GM18508 (cell line): ENCODE results near the gene CLDN5.

Source experiments
- ATAC-seq: cut with Tn5 transposase; IDR thresholded peaks from one replicate; pipeline ENCODE4 v1.9.1; 2021; ENCODE audit warnings: moderate number of reproducible peaks; ENCODE audit not compliant: insufficient read depth, unreplicated experiment

Gene CLDN5, protein sequence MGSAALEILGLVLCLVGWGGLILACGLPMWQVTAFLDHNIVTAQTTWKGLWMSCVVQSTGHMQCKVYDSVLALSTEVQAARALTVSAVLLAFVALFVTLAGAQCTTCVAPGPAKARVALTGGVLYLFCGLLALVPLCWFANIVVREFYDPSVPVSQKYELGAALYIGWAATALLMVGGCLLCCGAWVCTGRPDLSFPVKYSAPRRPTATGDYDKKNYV

DNA sequence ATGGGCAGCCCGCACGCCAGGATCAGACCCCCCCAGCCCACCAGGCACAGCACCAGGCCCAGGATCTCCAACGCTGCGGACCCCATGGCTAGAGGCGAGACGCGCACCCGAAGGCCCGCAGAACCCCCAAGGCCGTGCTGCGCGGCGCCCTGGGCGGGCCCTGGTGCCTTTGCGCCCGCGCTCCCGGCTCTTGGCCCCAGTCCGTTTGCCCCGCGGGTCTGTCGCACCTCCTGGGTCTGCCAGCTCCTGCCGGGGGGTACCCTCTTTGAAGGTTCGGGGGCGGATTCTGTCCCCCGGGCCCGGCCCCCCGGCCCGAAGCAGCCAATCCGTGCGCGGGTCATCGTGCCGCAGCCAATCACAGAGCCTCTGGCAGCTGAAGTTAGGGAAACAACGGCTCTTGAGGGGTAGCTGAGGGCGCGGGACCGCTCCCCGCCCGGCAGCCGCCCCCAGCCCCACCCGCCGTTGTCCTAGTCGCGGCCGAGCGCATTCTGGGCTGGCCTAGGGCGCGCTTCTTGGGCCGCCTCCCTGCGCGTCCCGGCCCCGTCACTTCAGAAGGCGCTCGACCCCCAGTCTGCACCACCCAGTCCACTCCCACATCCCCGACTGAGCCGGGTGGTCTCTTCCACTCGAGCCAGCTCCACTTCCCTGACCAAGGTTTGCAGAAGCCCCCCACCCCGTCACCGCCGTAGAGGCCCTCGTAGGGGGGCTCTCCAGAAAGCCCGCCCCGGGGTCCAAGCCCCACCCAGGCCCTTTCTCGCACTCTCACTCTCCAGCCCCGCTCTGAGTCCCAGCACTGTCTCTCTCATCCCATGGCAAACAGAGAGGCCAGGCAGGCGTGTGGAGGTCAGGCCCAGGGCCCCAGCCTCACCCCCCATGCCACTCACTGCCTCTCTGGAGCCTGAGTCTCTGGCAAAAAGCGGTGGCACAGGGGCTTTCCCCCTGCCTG, at the start of gene CLDN5:
TSS of gene CLDN5 (minus strand) at position 241 of the 946 bp plus-strand sequence. CDS start at position 86, 155 bp downstream.
- no peak for ATAC-seq

DNA sequence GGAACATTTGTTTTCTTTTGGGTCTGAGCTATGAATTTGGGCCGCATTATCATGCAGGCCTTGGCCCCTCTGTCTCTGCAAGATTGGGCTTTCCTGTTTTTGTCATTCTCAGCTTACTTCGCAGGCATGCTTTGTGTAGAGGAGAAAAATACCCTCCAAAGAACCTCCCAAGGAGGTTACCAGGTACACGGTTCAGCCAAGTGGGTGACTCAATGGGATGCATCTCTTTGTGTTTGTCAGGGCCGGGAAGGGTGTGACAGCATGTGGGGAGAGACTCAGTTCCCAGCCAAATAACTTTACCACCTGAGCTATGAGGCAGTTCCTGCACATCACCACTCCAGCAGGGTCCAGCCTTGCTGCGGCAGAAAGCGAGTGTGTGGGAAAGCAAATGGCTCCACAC, 47.8 kb upstream of the CLDN5 start:
- no peak for ATAC-seq

DNA sequence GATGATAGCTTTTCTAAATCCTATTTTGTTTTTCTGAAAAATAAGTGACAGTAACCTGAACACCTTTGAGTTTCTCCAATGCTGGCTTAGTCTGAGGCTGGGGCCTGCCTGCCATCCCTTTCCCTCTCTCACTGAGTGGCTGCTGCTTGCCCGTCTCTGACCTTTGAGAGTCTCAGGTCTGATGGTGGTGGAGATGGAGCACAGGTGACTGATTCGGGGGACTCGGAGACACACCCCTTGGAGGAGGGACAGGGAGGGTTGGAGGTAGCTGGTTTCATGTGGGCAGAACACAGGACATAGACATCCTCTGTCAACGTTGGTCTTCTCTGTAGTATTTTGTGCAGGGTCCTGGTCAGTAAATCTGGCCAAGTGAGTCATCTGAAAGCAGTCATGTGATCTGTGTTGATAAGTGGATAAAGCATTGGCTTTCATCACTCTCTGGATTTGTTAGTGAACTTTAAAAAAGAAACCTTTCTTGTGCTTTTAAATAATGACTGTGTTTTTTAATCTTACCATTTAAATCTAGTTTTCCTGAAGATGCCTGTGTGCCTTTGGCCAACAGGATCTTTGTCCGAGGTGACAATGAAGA, 47.1 kb upstream of the CLDN5 start:
- no peak for ATAC-seq

DNA sequence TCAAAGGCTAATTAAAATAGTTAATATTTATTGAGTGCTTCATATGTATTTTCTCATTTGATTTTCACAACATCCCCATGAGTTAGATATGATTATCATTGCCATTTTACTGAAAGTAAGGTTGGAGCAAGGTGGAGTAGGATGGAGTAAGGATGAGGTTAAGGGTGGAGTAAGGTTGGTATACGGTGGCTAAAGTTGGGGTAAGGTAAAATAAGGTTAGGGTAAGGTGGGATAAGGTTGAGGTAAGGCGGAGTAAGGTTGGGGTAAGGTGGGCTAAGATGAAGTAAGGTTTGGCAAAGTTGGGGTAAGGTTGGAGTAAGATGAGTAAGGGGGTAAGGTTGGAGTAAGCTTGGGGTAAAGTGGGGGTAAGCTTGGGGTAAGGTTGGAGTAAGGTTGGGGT, 45.8 kb upstream of the CLDN5 start:
- no peak for ATAC-seq

DNA sequence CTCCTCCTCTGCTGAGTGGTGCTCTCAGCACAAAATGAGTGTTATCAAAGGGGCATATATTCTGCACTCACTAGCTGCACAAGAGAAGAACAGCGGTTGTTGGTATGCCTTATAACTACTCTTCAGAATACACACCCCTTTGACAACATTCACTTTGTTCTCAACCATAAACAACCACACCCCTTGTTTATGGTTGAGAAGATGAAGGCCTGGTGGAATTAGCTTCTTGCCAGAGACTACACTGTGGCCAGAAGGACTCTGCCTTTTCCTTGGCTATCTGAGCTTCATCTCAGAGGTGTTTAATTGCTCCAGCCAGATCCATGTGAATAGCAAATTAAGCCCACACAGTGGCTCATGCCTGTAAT, 45.0 kb upstream of the CLDN5 start:
- no peak for ATAC-seq

DNA sequence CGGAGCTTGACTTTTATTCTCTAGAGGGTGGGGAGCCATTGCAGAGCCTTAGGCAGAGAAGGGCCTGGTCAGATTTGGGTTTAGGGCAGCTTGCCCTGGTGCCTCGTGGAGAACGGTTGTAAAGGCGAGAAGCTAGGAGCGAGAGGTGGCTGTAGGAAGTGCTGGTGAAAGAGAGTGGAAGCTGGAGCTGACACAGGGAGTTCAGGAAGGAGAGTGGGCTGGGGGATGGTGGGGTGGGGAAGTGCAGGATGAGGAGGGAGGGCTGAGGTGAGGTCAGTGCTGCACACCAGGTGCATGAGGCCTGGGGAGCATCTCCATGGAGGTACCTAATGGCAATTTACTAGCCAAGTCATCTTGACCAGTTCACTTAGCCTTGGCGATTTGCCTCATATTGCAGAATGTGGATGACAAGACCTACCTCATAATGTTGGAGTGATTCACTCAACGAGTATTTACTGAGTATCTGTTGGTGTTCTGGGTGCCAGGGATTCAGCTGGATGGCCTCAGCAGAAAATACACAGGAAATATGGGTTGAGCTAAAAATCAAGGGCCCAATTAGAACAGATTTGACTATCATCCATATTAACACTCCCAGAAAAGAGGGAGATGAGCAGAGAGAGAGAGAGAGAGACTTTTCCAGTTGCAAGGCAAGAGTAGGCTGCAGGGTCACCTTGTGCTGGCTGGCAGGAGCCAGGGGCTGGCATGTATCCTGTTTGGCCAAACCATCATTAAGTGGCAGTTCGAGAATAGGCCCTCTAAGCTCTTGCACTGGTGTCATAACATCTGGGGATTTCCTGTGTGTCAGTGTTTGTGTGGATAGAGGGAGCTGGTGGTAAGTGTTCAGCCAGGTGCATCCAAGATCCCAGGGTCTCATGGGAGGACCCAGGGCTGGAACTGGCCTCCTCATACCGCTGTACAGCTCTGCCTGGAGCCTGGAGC, 44.4 kb upstream of the CLDN5 start:
- ATAC-seq = no peak

DNA sequence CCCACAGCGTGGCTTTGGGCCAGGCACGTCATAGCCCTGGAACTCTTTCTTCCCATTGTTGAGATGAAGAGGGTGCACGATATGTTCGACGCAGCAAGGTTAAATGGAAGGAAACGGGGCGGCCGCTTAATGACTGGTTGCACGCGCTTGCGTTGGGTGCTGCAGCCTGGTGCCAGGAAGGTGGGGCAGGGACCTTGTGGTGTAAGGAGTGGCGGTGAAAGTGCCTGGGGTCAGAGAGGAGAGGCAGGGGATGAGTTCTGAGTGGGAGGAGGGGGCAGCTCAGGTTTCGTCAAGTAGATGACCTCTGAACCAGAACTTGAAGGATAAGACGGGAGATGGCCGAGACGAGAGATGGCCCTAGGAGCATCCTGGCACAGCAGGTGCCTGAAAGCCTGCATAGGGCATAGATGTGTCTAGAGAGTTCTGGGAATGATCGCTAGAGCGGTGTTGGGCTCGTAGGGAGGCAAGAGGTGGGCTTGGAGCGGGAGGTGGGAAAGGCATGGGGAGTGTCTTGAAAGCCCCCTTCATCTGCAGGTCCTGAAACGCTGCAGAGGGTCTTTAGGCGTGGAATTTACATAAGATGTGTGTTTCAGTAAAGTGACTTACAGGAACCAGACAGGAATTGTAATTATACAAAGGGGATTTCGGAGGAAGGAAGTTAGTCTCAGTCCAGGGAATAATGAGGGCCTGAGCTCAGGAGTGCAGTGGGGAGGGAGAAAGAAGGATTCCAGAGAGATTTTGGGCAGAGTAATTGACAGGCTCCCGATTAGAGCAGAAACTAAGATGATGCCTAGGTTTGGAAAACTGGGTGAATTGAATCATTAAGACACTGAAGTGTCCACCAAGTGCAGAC, 43.2 kb upstream of the CLDN5 start:
- ATAC-seq = no peak

DNA sequence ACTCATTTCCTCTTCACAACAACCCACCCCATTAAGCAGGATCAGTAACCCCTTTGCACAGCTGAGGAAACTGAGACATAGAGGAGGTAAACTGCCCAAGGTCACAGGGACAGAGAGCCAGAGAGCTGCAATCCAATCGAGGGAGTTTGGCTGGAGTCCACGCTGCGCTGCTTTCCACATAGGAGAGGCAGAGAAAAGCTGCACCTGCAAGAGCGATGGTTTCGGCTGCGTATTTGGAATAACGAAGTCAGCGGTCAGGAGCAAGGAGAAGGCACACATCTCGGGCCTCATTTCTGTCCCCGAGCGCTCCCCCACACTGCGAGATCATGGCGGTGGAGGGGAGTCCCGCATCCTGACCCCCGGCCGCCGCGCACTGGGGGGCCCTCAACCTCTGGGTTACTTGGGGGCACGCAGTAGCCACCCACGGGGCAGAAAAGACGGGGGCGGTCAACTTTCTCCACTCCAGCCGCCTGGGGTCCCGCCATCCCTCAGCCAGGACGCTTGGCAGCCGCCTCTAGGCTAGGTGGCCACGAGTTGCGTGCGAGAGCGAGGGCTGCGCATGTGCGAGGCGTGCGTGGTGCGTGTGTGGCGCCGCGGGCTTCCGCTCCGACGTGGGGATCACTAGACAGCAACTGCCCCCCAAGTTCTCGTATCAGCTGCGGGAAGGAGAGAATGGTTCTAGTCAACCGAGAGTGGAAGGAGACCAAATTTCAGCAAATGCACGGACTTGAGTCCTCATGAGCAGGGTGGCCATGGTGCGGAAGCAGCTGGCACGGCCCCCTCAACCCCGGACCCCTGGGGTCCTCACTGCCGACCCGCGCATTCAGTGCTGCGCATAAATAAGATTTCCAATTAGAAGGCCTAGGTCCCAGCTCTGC, 42.3 kb upstream of the CLDN5 start:
- no peak for ATAC-seq

DNA sequence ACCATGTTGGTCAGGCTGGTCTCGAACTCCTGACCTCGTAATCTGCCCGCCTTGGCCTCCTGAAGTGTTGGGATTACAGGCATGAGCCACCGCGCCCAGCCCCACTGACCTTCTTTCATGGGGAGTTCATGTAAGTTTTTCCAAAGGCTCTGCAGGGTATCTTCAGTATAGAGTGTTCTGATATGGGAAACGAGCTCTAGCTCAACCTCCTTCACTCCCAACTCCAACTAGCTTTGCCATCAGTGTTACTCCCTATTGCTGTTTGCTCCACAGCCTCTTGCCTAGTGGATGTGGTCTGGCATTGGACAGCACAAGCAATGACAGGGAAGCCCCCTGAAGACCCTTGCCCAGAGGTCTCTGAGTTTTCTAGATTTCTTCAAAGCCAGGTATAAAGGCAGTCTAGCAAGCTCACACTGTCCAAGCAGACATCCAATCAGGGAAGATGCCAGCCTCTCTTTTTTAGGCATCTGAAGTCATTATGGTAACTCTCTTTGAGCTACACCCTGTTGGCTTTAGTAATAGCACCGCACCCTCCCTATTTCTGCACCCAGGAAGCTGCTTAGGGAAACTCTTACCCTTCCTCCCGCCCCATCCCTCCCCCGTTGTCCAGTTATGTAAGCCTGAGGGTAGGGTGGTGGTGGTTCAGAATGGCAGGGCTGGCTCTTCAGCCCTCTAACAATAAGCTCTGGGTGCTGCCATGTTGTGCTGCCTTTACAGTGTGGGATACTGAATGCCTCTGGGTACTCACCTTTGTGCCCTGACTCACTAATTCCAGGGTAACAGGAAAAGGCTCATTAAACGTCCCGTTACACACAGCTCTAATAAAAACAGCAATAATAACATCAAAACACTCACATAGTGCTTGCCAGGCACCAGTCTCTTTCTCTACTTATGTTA, 41.4 kb upstream of the CLDN5 start:
- ATAC-seq = no peak

DNA sequence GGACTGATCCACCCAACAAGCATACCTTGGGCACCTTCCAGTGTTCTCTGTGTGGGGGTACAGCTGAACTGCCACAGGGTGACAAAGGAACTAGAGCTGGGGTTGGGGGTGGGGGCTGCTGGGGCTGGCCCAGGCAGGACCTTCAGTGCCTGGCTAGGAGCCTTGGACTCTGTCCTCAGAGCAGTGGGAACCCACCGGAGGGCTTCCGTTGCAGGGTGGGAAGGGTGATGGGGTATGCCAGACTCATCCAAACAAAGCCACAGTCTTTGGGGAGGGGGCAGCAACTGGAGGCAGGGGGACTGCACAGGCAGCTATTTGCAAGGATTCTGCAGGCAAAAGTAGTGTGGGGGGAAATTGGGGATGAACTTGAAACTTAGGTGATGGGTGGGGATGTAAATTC, 35.7 kb upstream of the CLDN5 start:
- no peak for ATAC-seq

DNA sequence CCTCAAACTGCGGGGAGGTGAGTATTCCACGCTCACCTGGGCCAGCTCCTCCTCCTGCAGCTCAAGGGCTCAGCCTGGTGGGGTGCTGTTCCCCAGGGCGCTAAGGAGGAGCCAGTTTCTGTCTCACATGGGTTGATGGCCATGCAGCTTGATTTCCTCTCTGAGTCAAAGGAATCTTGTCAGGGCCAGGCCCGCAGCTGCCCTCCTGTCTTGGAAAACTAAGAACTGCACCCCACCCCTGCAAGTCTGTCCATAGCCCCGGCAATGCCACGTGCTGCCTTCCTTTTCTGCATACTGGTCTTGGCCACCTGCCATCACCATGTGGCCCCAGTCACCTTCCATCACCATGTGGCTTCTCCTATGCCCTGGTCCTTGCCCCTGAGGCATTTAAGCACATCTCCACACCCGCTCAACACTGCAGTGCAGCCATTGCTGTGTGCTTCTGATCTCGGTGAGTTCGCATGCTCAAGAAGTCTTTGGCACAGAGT, 35.2 kb upstream of the CLDN5 start:
- no peak for ATAC-seq

DNA sequence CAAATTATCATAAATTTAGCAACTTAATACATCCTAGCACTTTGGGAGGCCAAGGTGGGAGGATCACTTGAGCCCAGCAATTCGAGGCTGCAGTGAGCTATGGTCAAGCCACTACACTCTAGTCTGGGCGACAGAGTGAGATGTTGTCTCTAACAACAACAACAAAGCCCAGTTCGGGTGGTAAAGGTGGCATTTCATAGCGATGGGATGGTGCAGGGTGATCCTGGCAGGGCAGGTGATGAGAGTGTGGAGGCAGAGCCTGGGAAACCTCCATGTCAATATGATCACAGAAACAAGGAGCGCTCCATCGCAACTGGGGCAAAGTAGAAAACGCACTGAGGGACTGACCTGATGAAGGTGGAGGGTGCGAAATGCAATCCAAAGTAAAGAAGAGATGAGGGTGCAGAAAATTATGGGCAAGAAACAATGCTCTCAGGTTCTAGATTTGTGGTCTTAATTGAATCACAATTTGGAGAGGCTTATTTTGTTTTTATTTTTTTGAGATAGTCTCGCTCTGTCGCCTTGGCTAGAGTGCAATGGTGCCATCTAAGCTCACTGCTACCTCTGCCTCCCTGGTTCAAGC, 32.8 kb upstream of the CLDN5 start:
- ATAC-seq = no peak

DNA sequence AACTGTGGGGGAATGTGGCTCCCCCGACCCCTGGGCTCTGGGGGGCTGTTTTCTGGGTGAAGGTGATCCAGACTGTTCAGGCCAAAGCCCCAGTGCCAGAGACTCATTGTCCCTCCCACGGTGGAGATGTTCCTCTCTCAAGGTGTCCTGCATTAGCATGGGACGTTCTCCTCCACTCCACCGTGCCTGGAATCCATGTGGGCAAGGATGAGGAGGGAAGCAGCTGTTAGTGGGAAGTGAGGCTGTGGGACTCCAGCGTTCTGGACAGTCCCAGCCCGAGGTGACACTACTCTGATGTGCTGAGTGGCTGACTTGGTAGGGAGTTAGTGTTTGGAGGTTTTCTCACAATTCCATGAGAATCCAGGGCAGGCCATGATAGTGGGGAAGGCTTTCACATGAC, 31.4 kb upstream of the CLDN5 start:
- no peak for ATAC-seq

DNA sequence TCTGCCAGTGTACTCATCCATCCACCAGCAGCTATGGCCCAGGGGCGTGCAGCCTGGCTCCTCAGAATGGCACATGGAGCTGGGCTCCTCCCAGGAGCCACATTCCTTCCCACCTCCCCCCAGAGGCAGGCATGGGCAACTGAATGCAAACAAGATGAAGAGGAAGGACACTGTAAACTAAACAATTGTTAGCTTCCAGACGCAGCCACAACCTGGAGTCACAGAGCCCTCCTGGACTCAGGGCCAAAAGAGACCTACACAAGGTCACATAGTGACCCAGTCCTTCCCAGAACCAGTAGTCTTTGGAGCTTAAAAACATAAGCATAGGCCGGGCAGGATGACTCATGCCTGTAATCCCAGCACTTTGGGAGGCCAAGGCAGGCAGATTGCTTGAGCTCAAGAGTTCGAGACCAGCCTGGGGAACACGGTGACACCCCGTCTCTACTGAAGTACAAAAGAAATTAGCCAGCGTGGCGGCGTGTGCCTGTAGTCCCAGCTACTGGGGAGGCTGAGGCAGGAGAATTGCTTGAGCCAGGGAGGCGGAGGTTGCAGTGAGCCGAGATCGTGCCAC, 30.7 kb upstream of the CLDN5 start:
- no peak for ATAC-seq

DNA sequence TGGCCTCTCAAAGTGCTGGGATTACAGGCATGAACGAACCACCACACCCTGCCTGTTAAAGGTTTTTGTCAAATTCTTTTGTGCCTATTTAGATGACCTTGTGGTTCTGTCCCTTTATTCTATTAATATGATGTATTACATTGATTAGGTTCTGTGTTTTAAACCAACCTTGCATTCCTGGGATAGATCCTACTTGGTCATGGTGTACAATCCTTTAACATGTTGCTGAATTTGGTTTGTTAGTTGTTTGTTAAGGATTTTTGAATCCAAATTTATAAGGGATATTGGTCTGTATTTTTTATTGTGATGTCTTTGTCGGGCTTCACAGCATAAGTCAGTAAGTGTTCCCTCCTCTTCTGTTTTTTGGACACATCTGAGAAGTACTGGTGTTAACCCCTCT, 29.0 kb upstream of the CLDN5 start:
- ATAC-seq = no peak

DNA sequence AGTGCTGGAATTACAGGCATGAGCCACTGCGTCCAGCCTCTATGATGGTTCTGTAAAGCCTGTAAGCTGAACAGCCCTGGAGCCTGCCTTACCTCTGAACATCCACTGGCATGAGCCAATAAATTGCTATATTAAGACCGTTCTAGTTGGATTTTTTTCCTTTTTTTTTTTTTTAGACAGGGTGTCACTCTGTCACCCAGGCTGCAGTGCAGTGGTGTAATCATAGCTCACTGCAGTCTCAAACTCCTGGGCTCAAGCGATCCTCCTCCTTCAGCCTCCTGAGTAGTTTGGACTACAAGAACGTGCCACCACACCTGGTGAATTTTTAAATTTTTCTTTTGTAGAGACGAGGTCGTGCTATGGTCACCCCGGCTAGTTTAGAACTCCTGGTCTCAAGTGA, 26.2 kb upstream of the CLDN5 start:
- no peak for ATAC-seq

DNA sequence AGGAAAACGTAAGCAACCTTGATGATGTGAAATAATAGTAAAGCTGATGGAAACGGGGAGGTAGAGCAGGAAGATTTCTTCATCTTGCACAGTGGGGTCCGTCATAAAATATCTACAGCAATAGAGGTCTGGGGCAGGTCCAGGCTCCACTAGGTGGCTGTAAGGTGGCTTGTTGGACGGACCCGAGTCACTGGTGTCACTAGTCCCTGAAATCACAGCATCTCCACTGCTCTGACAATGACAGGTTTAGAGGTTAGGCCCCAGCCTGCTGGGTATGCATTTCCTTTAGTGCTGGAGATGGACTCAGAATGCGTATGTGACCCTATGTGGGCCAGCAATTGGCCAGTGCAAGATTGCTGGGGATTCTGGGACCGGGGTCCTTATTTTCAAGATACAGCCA, 25.2 kb upstream of the CLDN5 start:
- no peak for ATAC-seq
